Measurements from ENCODE around the gene CENPM. TPM values are rescaled to one million over a fixed set of nuclear protein-coding genes. Genes with fewer than 3 reads are reported as not detected.

Gene CENPM
- total RNA-seq, 4 donors from 2014 or later: 5.9 to 20.2 (median 9.1) TPM

DNA sequence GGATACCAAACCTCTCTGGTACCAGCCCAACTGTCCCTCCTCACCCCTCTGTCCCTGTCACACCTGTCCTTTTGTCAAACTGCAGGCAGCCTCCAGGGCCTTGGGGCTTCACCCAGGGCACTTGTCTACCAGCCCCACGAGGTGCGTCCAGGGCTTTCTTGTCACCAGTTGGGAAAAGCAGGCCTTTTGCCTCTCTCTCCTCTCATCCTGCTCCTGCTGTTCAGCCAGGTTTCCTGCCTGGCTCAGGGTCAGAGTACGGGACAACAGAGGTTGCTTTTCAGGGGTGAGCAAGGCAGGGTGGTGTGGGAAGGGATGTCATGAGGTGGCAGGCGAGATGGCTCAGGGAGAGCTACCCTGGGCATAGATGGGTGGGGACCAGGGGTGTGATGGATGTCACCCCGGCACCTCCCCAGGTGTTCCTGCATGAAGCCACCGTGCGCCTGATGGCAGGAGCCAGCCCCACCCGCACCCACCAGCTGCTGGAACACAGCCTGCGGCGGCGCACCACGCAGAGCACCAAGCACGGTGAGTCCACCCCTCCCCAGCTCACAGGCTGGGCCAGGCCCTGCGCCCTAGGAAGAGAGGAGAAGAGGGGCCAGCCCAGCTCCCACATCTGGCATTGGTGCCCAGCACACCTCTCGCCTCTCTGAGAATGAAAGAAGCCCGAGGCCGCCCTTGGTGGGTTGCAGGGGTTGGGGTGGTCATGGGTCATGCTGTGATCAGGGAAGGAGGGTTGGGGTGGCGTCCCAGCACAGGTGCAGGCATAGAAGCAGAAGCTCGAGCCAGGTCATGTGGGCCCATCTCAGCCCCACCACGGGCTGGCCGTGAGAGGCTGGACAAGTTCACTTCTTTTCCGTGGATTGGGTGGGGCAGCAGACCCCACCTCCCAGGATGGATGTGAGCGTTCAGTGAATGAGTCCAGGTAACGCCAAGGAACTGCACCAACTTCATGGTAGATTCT lies 42.2 kb downstream of the CENPM start:
- DNase-seq (ENCODE audit: low spot score in 2 of 2): no peak
- 87 to 88% methylated on average over 16 to 24 of the region's 24 CpGs for WGBS, 2 donors
- TF ChIP-seq, protein P1, sequence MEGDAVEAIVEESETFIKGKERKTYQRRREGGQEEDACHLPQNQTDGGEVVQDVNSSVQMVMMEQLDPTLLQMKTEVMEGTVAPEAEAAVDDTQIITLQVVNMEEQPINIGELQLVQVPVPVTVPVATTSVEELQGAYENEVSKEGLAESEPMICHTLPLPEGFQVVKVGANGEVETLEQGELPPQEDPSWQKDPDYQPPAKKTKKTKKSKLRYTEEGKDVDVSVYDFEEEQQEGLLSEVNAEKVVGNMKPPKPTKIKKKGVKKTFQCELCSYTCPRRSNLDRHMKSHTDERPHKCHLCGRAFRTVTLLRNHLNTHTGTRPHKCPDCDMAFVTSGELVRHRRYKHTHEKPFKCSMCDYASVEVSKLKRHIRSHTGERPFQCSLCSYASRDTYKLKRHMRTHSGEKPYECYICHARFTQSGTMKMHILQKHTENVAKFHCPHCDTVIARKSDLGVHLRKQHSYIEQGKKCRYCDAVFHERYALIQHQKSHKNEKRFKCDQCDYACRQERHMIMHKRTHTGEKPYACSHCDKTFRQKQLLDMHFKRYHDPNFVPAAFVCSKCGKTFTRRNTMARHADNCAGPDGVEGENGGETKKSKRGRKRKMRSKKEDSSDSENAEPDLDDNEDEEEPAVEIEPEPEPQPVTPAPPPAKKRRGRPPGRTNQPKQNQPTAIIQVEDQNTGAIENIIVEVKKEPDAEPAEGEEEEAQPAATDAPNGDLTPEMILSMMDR (IDR thresholded peaks at IDR 0.05): no peak
- no peak for TF ChIP-seq POLR2A (IDR thresholded peaks at IDR 0.05)
- no peak overlapping the region for H3K4me3 ChIP-seq (ENCODE audit: low read depth, poor library complexity, severe bottlenecking)
- intact Hi-C loops (cut with DNase I; ENCODE audit: low total_unique reads): no loop called here

DNA sequence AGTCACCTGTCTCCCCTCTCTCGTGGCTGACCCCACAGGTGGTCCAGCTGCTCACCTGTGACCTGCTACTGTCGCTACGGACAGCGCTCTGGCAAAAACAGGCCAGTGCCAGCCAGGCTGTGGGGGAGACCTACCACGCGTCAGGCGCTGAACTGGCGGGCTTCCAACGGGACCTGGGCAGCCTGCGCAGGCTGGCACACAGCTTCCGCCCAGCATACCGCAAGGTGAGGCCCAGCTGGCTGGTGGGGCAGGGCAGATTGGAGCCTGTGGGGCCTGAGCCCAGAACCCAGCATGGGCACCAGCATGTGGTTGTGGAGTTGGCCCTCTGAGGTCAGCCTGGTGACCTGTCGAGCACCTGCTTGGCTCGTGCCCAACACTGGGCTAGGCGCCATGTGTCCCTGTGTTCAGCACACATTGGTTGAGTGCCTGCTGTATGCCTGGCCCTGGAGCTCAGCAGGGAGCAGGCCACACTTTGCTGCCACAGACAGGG lies 44.0 kb downstream of the CENPM start:
- intact Hi-C loops (cut with DNase I; ENCODE audit: low total_unique reads): no loop called here
- H3K4me3 ChIP-seq (ENCODE audit: low read depth, poor library complexity, severe bottlenecking): no peak overlapping the region
- no peak for DNase-seq (ENCODE audit: low spot score in 2 of 2)
- WGBS, 2 donors: 78 to 85% methylated on average over 15 of the region's 15 CpGs
- TF ChIP-seq POLR2A (IDR thresholded peaks at IDR 0.05): no peak
- TF ChIP-seq, protein P1 (IDR thresholded peaks at IDR 0.05): no peak

DNA sequence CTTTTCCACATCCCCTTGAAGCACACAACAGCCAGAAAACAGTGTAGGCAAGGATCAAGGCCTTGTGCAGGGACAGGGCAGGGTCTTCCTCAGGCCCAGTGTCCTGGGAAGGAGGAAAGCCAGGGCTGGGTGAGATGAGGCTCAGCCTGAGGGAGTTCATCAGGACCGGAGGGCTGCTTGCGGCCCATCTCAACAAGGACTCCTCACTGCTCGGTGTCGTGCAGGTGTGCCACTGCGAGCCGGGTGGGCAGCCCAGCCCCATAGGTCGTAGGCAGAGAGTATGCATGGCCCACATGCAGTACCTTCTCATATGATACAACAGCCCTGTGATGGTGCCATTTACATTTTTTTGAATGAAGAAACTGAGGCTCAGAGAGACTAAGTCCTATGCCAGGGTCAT lies 44.9 kb downstream of the CENPM start:
- no peak for TF ChIP-seq POLR2A (IDR thresholded peaks at IDR 0.05)
- TF ChIP-seq, protein P1 (IDR thresholded peaks at IDR 0.05): no peak
- DNase-seq (ENCODE audit: low spot score in 2 of 2): no peak
- no peak overlapping the region for H3K4me3 ChIP-seq (ENCODE audit: low read depth, poor library complexity, severe bottlenecking)
- intact Hi-C loops (cut with DNase I; ENCODE audit: low total_unique reads): no loop called here
- 95% methylated on average over 7 of the region's 7 CpGs for WGBS, 2 donors

DNA sequence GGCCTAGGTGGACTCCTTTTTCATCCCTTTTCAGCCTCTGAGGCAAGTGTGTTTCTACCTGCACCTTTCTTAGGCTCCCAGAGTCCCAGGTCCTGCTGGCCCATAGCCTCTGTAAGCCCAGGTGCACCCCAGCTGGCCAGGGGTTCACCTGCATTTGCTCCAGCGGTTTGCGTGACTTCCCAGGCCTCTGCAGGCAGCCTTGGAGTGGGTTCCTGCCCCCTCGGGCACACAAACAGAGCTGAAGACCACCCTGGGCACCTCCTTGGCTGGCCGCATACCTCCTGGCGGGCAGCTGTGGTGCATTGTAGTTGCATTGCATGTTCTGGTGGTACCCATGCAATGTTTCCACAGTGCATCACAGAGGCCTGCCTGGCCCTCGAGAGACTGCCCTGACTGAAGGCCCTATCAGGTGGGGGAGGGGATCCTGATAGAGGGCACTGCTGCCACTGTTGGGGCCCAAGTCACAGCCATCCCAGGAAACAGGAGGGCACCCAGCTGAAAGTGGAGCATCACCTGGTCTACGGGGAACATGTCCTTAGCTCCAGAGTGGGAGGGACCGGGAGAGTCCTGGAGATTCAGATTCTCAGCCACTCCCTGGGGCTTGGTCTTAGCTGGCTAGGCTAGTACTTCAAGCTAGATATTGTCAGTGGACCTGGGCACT lies 46.2 kb downstream of the CENPM start:
- DNase-seq (ENCODE audit: low spot score in 2 of 2): no peak
- no peak overlapping the region for H3K4me3 ChIP-seq (ENCODE audit: low read depth, poor library complexity, severe bottlenecking)
- intact Hi-C loops (cut with DNase I; ENCODE audit: low total_unique reads): no loop called here
- TF ChIP-seq, protein P1 (IDR thresholded peaks at IDR 0.05): no peak
- no peak for TF ChIP-seq POLR2A (IDR thresholded peaks at IDR 0.05)
- 93% methylated on average over 6 to 8 of the region's 8 CpGs for WGBS, 2 donors

DNA sequence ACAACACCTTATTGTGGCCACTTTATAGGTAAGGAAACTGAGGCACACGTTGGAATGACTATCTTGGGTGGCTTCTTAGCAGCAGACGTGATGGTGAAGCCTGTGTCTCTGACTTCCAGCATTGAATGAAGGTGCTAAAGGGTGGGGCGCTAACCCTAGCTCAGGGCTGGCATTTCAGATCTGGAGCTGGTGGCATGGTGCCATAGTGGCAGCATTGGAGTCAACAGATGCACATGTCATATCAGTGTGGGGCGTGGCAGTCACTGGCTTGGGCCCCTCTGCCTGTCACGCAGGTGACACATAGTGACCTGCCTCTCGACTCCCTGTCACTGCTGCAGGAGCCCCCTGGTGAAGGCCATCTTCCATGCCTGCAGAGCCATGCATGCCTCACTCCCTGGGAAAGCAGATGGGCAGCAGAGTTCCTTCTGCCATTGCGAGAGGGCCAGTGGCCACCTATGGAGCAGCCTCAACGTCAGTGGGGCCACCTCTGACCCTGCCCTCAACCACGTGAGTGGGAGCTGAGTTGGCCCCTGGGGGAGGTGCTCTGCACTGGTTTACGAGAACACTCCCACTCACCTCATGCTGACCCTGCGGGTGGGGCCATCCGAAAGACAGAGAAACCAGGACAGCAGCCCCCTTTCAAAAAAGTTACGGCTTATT lies 46.8 kb downstream of the CENPM start:
- TF ChIP-seq POLR2A (IDR thresholded peaks at IDR 0.05): no peak
- TF ChIP-seq, protein P1 (IDR thresholded peaks at IDR 0.05): no peak
- intact Hi-C loops (cut with DNase I; ENCODE audit: low total_unique reads): no loop called here
- DNase-seq (ENCODE audit: low spot score in 2 of 2): no peak
- 84 to 88% methylated on average over 10 to 13 of the region's 13 CpGs for WGBS, 2 donors
- no peak overlapping the region for H3K4me3 ChIP-seq (ENCODE audit: low read depth, poor library complexity, severe bottlenecking)
